Subcutaneous adipose tissue (tissue), 4 donors: Measurements from ENCODE around the gene UBE2R2. TPM values are rescaled to one million over a fixed set of nuclear protein-coding genes. Genes with fewer than 3 reads are reported as not detected.

ENCODE experiments used
- CTCF ChIP-seq: fragments of 450-650 bp; IDR thresholded peaks from one replicate; pipeline ENCODE4 v1.5.1; 2016; ENCODE audit warnings: low read depth, mild to moderate bottlenecking, control low read depth, antibody characterized with exemption, moderate library complexity
- small RNA-seq: library from RNA; depleted of rRNA; stranded (forward); fragments of <200 nt; gene quantifications from one replicate; pipeline ENCODE3, GENCODE V24; 2016
- total RNA-seq, 4 donors: library from RNA; depleted of rRNA; stranded (reverse); fragments of >200 nt; gene quantifications; one replicate each; pipeline ENCODE4 v1.1.0, GENCODE V29; 2016

Gene UBE2R2
- total RNA-seq, 4 donors from 2014 or later, result 32.4 to 36.9 (median 35.1) TPM

- TF ChIP-seq CTCF, result no peak
Observed at GRCh38 chr9:33952066-33952465, 135.1 kb downstream of the UBE2R2 start.

- TF ChIP-seq CTCF, result no peak
Observed at GRCh38 chr9:33956544-33956943, 139.6 kb downstream of the UBE2R2 start.

- TF ChIP-seq CTCF, result no peak
Observed at GRCh38 chr9:33959725-33960124, 142.8 kb downstream of the UBE2R2 start.

GRCh38 chr9:33964086-33964768 lies 147.3 kb downstream of the UBE2R2 start:
- no peak for TF ChIP-seq CTCF

Small RNAs within 50 kb of the gene (small RNA-seq; reads per million reads assigned to genes)
- gene RF00019, result 0.49 reads per million
- not detected for gene RNU4ATAC11P
- gene SNORD121A, result 102 reads per million, percentile 97 among the genes with 10 or more reads in this experiment
- gene SNORD121B, result not detected

Other genes with a start within 250 kb of the UBE2R2 start
- not detected for gene PRSS3, start 21.6 kb upstream of the UBE2R2 start, total RNA-seq
- gene UBAP2, start 231.7 kb downstream of the UBE2R2 start, total RNA-seq, result 10 to 100 TPM; 20.5 to 29.6 (median 22.7) TPM